Mucosa of descending colon (tissue), 3 donors: Measurements from ENCODE around the gene SIRT2. TPM values are rescaled to one million over a fixed set of nuclear protein-coding genes. Genes with fewer than 3 reads are reported as not detected.

Experiments used
- ATAC-seq: fragments of 200-7000 bp; cut with Tn5 transposase; one replicate; pipeline ENCODE4 v1.9.1; 2020; ENCODE audit warnings: mild to moderate bottlenecking, moderate library complexity
- DNase-seq, 3 donors: peaks; one replicate each; pipeline ENCODE4 v3.0.0-alpha.2; 2020
- H3K36me3 ChIP-seq: fragments of 200-600 bp; one replicate; pipeline ENCODE4 v1.8.0; 2021; ENCODE audit warnings: low read depth, mild to moderate bottlenecking
- H3K4me1 ChIP-seq: fragments of 200-600 bp; one replicate; pipeline ENCODE4 v1.8.0; 2021; ENCODE audit warnings: low read depth, mild to moderate bottlenecking
- H3K4me3 ChIP-seq: fragments of 200-600 bp; one replicate; pipeline ENCODE4 v1.8.0; 2021; ENCODE audit warnings: mild to moderate bottlenecking
- H3K9me3 ChIP-seq: fragments of 200-600 bp; one replicate; pipeline ENCODE4 v1.8.0; 2021; ENCODE audit warnings: mild to moderate bottlenecking
- intact Hi-C, 2 donors: fragments of 100-400 bp; cut with DNase I in 1 of 2; cut with micrococcal nuclease in 1 of 2; formaldehyde crosslinking; loops; one replicate each; pipeline versions ENCODE4 v1.11.0 to v1.11.1; 2022; cut with DNase I, micrococcal nuclease
- total RNA-seq, 3 donors: library from RNA; stranded (reverse); fragmentation: NEBNext Ultra II Directional in 2 of 3; extraction: Animal tissue kit (Norgen Biotek cat#: 25700) in 2 of 3; gene quantifications; one replicate each; pipeline versions ENCODE4 v1.2.1 to v1.2.4, GENCODE V29; 2021 to 2023
- TF ChIP-seq, protein P1 (sequence below): fragments of 200-600 bp; IDR thresholded peaks from one replicate; pipeline ENCODE4 v1.8.0; 2022; ENCODE audit warnings: antibody characterized with exemption, mild to moderate bottlenecking
- donor health status: DM: no; HTN: no; CAD: no; lungs with moderate emphysema.
- donor health status: DM: no; HTN: no; CAD: no.
- donor health status: DM: no; HTN: yes; CAD: no.

The SIRT2 gene
- total RNA-seq, 3 donors from 2014 or later: 32.3 to 67.2 (median 35.8) TPM

DNA sequence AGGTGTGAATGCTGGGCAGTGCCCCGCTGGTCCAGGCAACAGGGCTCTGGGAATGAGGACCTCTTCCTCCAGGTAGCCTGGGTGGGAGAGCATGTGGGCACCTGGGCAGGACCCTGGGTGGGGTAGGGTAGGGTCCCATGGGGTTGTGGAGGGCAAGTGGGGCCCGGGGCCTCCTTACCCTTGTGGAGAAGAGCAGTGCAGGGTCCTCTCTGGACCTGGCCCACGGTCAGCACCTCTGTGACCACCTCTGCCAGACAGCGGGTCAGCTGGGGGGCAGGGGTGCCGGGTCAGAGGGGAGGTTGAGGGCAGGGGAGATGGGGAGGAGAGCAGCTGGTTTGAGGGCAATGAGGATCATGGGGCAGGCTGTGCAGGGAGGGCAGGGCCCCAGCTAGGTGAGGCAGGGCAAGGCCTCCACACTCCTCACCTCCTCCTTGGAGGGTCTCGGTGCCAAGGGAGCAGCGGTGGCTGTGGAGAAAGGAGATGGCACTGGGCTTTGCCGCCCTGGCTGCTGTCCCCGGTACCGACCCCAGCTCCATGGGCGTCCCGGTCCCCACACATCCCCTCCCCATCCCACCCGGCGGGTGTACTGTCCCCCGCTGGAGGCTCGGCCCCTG lies 12.1 kb upstream of the SIRT2 start:
- DNase-seq (no peak), ATAC-seq (no peak)
- no peak overlapping the region for H3K4me3 ChIP-seq
- H3K36me3 ChIP-seq: no peaks in the 10 kb centered on the region
- TF ChIP-seq, protein P1, sequence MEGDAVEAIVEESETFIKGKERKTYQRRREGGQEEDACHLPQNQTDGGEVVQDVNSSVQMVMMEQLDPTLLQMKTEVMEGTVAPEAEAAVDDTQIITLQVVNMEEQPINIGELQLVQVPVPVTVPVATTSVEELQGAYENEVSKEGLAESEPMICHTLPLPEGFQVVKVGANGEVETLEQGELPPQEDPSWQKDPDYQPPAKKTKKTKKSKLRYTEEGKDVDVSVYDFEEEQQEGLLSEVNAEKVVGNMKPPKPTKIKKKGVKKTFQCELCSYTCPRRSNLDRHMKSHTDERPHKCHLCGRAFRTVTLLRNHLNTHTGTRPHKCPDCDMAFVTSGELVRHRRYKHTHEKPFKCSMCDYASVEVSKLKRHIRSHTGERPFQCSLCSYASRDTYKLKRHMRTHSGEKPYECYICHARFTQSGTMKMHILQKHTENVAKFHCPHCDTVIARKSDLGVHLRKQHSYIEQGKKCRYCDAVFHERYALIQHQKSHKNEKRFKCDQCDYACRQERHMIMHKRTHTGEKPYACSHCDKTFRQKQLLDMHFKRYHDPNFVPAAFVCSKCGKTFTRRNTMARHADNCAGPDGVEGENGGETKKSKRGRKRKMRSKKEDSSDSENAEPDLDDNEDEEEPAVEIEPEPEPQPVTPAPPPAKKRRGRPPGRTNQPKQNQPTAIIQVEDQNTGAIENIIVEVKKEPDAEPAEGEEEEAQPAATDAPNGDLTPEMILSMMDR: no peak
- no peaks in the 10 kb centered on the region for H3K9me3 ChIP-seq
- no peaks in the 10 kb centered on the region for H3K4me1 ChIP-seq
- intact Hi-C loops: no loop called here

DNA sequence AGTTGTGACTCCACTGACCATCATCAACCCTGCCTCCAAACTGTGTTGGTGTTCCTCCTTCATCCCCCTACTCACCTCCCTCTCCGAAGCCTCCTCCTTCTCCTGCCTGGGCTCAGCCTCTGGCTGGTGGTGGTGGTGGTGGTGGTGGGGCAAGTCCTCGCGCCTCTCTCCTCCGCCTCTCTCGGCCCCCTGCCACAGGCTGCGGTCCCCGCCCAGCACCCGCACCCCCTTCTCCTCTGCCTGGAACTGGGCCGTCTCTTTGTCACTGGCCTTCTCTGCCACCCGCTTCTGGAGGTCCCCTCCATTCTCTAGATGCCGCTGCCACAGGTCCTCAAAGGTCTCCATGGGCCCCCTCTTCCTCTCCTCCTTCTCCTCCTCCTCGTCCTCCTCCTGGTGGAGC lies 11.1 kb upstream of the SIRT2 start:
- Histone ChIP-seq H3K4me1 (no peaks in the 10 kb centered on the region), H3K4me3 (no peak overlapping the region), H3K36me3 (no peaks in the 10 kb centered on the region), H3K9me3 (no peaks in the 10 kb centered on the region)
- no peak for DNase-seq
- TF ChIP-seq, protein P1: no peak
- intact Hi-C loops: no loop called here
- ATAC-seq: no peak

DNA sequence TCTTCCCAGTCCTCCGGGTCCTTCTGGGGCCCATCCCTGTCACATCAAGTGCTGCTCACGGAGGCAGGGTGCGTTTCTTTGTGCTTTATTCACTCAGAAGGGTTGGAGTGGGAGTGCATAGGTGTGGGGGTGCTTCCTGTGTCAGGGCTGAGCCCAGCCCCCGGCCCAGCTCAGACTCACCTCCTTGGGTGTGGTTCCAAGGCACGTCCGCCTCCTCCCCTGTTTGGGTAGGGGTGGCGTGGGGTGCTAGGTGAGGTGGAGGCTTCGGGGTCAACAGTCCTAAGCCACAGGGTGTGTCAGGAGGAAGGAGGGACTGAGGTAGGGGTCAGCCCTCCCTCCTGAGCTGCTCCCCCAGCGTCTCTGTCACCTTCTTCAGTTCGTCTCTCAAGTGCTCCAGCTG lies 9.5 kb upstream of the SIRT2 start:
- H3K9me3 ChIP-seq: no peaks in the 10 kb centered on the region
- H3K4me1 ChIP-seq: no peaks in the 10 kb centered on the region
- intact Hi-C loops: no loop called here
- H3K36me3 ChIP-seq: no peaks in the 10 kb centered on the region
- no peak for ATAC-seq
- TF ChIP-seq, protein P1: no peak
- H3K4me3 ChIP-seq: no peak overlapping the region
- DNase-seq: no peak

DNA sequence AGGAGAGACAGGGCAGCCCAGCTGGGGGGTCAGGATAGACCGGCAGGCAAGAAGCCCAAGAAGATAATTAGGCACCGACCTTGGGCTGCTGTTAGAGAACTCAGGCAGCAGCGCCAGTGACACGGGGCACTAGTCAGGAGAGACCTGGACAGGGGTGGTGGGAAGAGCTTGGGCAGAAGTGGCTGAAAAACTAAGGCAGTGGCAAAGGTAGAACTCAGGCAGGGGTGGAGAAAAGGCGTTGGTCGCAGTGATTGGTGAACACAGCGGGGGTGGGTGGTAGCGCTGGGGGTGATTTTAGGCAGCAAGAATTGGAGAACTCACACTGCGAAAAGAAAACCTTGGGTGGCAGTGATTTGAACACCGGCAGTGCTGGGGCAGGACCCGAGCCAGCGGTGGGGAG lies 8.3 kb upstream of the SIRT2 start:
- H3K9me3 ChIP-seq: no peaks in the 10 kb centered on the region
- no peaks in the 10 kb centered on the region for H3K4me1 ChIP-seq
- no peak for ATAC-seq
- intact Hi-C loops: no loop called here
- DNase-seq: no peak
- TF ChIP-seq, protein P1: no peak
- H3K4me3 ChIP-seq: no peak overlapping the region
- no peaks in the 10 kb centered on the region for H3K36me3 ChIP-seq

DNA sequence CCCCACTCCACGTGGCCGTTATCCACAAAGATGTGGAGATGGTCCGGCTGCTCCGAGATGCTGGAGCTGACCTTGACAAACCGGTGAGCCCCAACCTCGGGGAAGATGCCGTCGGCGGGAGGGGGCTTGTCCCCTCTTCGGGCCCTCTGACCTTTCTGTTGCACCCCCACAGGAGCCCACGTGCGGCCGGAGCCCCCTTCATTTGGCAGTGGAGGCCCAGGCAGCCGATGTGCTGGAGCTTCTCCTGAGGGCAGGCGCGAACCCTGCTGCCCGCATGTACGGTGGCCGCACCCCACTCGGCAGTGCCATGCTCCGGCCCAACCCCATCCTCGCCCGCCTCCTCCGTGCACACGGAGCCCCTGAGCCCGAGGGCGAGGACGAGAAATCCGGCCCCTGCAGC lies 7.8 kb upstream of the SIRT2 start:
- Histone ChIP-seq H3K4me3 (no peak overlapping the region), H3K9me3 (no peaks in the 10 kb centered on the region), H3K36me3 (no peaks in the 10 kb centered on the region), H3K4me1 (no peaks in the 10 kb centered on the region)
- intact Hi-C loops: no loop called here
- DNase-seq (no peak), ATAC-seq (no peak)
- TF ChIP-seq, protein P1: no peak

DNA sequence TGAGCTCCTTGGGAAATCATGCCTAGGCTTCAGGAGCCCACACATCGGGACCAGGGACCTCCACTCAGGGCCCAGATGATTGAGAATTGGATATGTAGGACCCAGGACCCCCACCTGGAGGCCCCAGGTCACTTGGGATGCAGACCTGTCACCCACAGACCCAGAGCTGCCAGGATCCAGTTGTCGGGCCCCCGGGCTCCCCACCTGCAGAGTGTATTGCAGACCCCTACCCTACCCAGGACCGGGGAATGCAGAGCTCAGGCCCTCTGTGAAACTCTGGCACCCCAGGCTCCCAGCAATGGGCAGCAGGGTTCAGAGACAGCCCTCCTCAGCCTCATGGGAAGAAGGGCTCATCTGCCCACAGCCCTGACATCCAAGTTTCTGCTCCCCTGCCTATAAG lies 6.2 kb upstream of the SIRT2 start:
- Histone ChIP-seq H3K9me3 (no peaks in the 10 kb centered on the region), H3K4me1 (peaks cover 7% of the 10 kb centered on the region), H3K4me3 (no peak overlapping the region), H3K36me3 (no peaks in the 10 kb centered on the region)
- TF ChIP-seq, protein P1: no peak
- DNase-seq (no peak), ATAC-seq (no peak)
- intact Hi-C loops: no loop called here
